Measurements from ENCODE around the gene HIRA.

HIRA gene

GRCh38 chr22:19411690-19412045 is 19.9 kb downstream of the HIRA start:
- WGBS, 2 donors (ENCODE audit: extremely low coverage in 2 of 2, insufficient read length in 2 of 2, insufficient replicate concordance in 1 of 2): no CpG with 5 or more reads among the region's 1 CpG
- no peak overlapping the region for H4K8ac ChIP-seq (ENCODE audit: low read depth, low read length)
- DNase-seq (ENCODE audit: low spot score): no peak
- no peak overlapping the region for H3K14ac ChIP-seq (ENCODE audit: low read length)
- peaks cover 8% of the 10 kb centered on the region for H3K79me1 ChIP-seq (ENCODE audit: low read depth, low read length)
- H3K4me1 ChIP-seq (ENCODE audit: control insufficient read depth in 2 of 2, insufficient read depth in 1 of 2, low read depth in 1 of 2, low read length in 2 of 2): no peaks in the 10 kb centered on the region
- no peak overlapping the region for H3K18ac ChIP-seq (ENCODE audit: low read length)
- H2BK15ac ChIP-seq (ENCODE audit: low read length): no peak overlapping the region
- H2BK120ac ChIP-seq (ENCODE audit: low read depth, low read length): no peak overlapping the region
- no peak overlapping the region for H3K4ac ChIP-seq (ENCODE audit: low read length)
- no peak overlapping the region for H2AFZ ChIP-seq (ENCODE audit: low read length)
- no peaks in the 10 kb centered on the region for H3K27me3 ChIP-seq (ENCODE audit: control insufficient read depth in 3 of 3, insufficient read depth in 3 of 3, low read depth in 1 of 3, low read length in 3 of 3)
- no peak overlapping the region for H2BK5ac ChIP-seq (ENCODE audit: low read length)
- H3K23ac ChIP-seq (ENCODE audit: low read depth, low read length, poor library complexity): no peak overlapping the region
- peaks cover 22 to 56% of the 10 kb centered on the region in 2 donors for H3K36me3 ChIP-seq (replicated peaks in 1 of 2; ENCODE audit: control insufficient read depth in 2 of 2, insufficient read depth in 2 of 2, low read length in 2 of 2)
- H3K4me2 ChIP-seq (ENCODE audit: insufficient read depth, low read length, poor library complexity, severe bottlenecking): no peak overlapping the region
- no peak overlapping the region for H3K4me3 ChIP-seq (ENCODE audit: low read length in 2 of 2)
- no peak overlapping the region for H2BK12ac ChIP-seq (ENCODE audit: low read length)
- H3K27ac ChIP-seq (replicated peaks; ENCODE audit: low read length): no peak overlapping the region
- H3K9me3 ChIP-seq (replicated peaks in 1 of 2; ENCODE audit: control insufficient read depth in 2 of 2, insufficient read depth in 1 of 2, low read depth in 1 of 2, low read length in 2 of 2): peaks cover 0 to 4% of the 10 kb centered on the region in 2 donors
- no peak overlapping the region for H3K9ac ChIP-seq (ENCODE audit: low read depth, low read length, poor library complexity)
- H2AK5ac ChIP-seq (ENCODE audit: low read depth, low read length): no peak overlapping the region
- H4K91ac ChIP-seq (ENCODE audit: low read depth, low read length, poor library complexity): no peak overlapping the region

GRCh38 chr22:19410941-19411689 is 20.4 kb downstream of the HIRA start:
- H3K14ac ChIP-seq (ENCODE audit: low read length): no peak overlapping the region
- H3K4me1 ChIP-seq (ENCODE audit: control insufficient read depth in 2 of 2, insufficient read depth in 1 of 2, low read depth in 1 of 2, low read length in 2 of 2): no peaks in the 10 kb centered on the region
- no CpG with 5 or more reads among the region's 6 CpGs for WGBS, 2 donors (ENCODE audit: extremely low coverage in 2 of 2, insufficient read length in 2 of 2, insufficient replicate concordance in 1 of 2)
- no peak overlapping the region for H2BK15ac ChIP-seq (ENCODE audit: low read length)
- H4K91ac ChIP-seq (ENCODE audit: low read depth, low read length, poor library complexity): no peak overlapping the region
- no peak overlapping the region for H3K18ac ChIP-seq (ENCODE audit: low read length)
- H2AFZ ChIP-seq (ENCODE audit: low read length): no peak overlapping the region
- no peak overlapping the region for H2BK5ac ChIP-seq (ENCODE audit: low read length)
- H3K4me2 ChIP-seq (ENCODE audit: insufficient read depth, low read length, poor library complexity, severe bottlenecking): no peak overlapping the region
- no peak overlapping the region for H3K23ac ChIP-seq (ENCODE audit: low read depth, low read length, poor library complexity)
- no peak overlapping the region for H3K9ac ChIP-seq (ENCODE audit: low read depth, low read length, poor library complexity)
- H3K4me3 ChIP-seq (ENCODE audit: low read length in 2 of 2): no peak overlapping the region
- H4K8ac ChIP-seq (ENCODE audit: low read depth, low read length): no peak overlapping the region
- H2AK5ac ChIP-seq (ENCODE audit: low read depth, low read length): no peak overlapping the region
- no peaks in the 10 kb centered on the region for H3K27me3 ChIP-seq (ENCODE audit: control insufficient read depth in 3 of 3, insufficient read depth in 3 of 3, low read depth in 1 of 3, low read length in 3 of 3)
- no peak overlapping the region for H3K27ac ChIP-seq (replicated peaks; ENCODE audit: low read length)
- H3K79me1 ChIP-seq (ENCODE audit: low read depth, low read length): peaks cover 8% of the 10 kb centered on the region
- H2BK12ac ChIP-seq (ENCODE audit: low read length): no peak overlapping the region
- no peak overlapping the region for H3K4ac ChIP-seq (ENCODE audit: low read length)
- peaks cover 26 to 60% of the 10 kb centered on the region in 2 donors for H3K36me3 ChIP-seq (replicated peaks in 1 of 2; ENCODE audit: control insufficient read depth in 2 of 2, insufficient read depth in 2 of 2, low read length in 2 of 2)
- no peaks in the 10 kb centered on the region for H3K9me3 ChIP-seq (replicated peaks in 1 of 2; ENCODE audit: control insufficient read depth in 2 of 2, insufficient read depth in 1 of 2, low read depth in 1 of 2, low read length in 2 of 2)
- no peak for DNase-seq (ENCODE audit: low spot score)
- no peak overlapping the region for H2BK120ac ChIP-seq (ENCODE audit: low read depth, low read length)

- no peak overlapping the region for H2AK5ac ChIP-seq (ENCODE audit: low read depth, low read length)
- H3K14ac ChIP-seq (ENCODE audit: low read length): no peak overlapping the region
- H2BK12ac ChIP-seq (ENCODE audit: low read length): no peak overlapping the region
- H2BK15ac ChIP-seq (ENCODE audit: low read length): no peak overlapping the region
- no peak overlapping the region for H2AFZ ChIP-seq (ENCODE audit: low read length)
- no peaks in the 10 kb centered on the region for H3K4me1 ChIP-seq (ENCODE audit: control insufficient read depth in 2 of 2, insufficient read depth in 1 of 2, low read depth in 1 of 2, low read length in 2 of 2)
- H3K27ac ChIP-seq (replicated peaks; ENCODE audit: low read length): no peak overlapping the region
- peaks cover 34 to 90% of the 10 kb centered on the region in 2 donors for H3K36me3 ChIP-seq (replicated peaks in 1 of 2; ENCODE audit: control insufficient read depth in 2 of 2, insufficient read depth in 2 of 2, low read length in 2 of 2)
- H2BK120ac ChIP-seq (ENCODE audit: low read depth, low read length): no peak overlapping the region
- no peaks in the 10 kb centered on the region for H3K9me3 ChIP-seq (replicated peaks in 1 of 2; ENCODE audit: control insufficient read depth in 2 of 2, insufficient read depth in 1 of 2, low read depth in 1 of 2, low read length in 2 of 2)
- H3K4me3 ChIP-seq (ENCODE audit: low read length in 2 of 2): no peak overlapping the region
- no peak overlapping the region for H2BK5ac ChIP-seq (ENCODE audit: low read length)
- H3K79me1 ChIP-seq (ENCODE audit: low read depth, low read length): peaks cover 3% of the 10 kb centered on the region
- no peak for DNase-seq (ENCODE audit: low spot score)
- no peak overlapping the region for H4K8ac ChIP-seq (ENCODE audit: low read depth, low read length)
- H3K4me2 ChIP-seq (ENCODE audit: insufficient read depth, low read length, poor library complexity, severe bottlenecking): no peak overlapping the region
- H3K18ac ChIP-seq (ENCODE audit: low read length): no peak overlapping the region
- whole genome bisulfite sequencing, 2 donors (ENCODE audit: extremely low coverage in 2 of 2, insufficient read length in 2 of 2, insufficient replicate concordance in 1 of 2): no CpG with 5 or more reads among the region's 16 CpGs
- H4K91ac ChIP-seq (ENCODE audit: low read depth, low read length, poor library complexity): no peak overlapping the region
- no peak overlapping the region for H3K23ac ChIP-seq (ENCODE audit: low read depth, low read length, poor library complexity)
- no peak overlapping the region for H3K9ac ChIP-seq (ENCODE audit: low read depth, low read length, poor library complexity)
- H3K4ac ChIP-seq (ENCODE audit: low read length): no peak overlapping the region
- H3K27me3 ChIP-seq (ENCODE audit: control insufficient read depth in 3 of 3, insufficient read depth in 3 of 3, low read depth in 1 of 3, low read length in 3 of 3): no peaks in the 10 kb centered on the region
Observed at GRCh38 chr22:19407649-19408606, 23.6 kb downstream of the HIRA start.

DNA sequence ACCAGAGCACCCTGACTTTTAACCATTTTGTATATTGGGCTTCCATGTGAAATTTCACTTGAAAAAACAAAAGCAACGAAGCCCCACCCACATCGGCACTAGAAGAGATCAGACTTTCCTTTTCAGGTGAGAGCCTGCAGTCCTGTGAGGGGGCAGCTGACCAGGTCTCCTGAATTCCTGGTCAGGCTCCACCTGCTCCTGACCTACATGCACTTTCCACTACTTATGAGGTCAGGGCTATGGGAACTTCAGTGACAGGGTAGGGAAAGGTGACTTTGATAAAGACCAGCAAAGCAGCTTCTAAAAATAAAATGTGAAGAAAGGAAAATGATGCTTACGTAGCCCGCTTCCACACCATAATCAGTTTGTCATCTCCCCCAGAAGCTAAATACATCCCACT is 24.7 kb downstream of the HIRA start:
- H3K4me1 ChIP-seq (ENCODE audit: control insufficient read depth in 2 of 2, insufficient read depth in 1 of 2, low read depth in 1 of 2, low read length in 2 of 2): no peaks in the 10 kb centered on the region
- no peak overlapping the region for H4K91ac ChIP-seq (ENCODE audit: low read depth, low read length, poor library complexity)
- DNase-seq (ENCODE audit: low spot score): no peak
- H2BK12ac ChIP-seq (ENCODE audit: low read length): no peak overlapping the region
- H2BK5ac ChIP-seq (ENCODE audit: low read length): no peak overlapping the region
- H3K4me2 ChIP-seq (ENCODE audit: insufficient read depth, low read length, poor library complexity, severe bottlenecking): no peak overlapping the region
- H3K36me3 ChIP-seq (replicated peaks in 1 of 2; ENCODE audit: control insufficient read depth in 2 of 2, insufficient read depth in 2 of 2, low read length in 2 of 2): peaks cover 36 to 96% of the 10 kb centered on the region in 2 donors
- no peak overlapping the region for H3K4ac ChIP-seq (ENCODE audit: low read length)
- H2AK5ac ChIP-seq (ENCODE audit: low read depth, low read length): no peak overlapping the region
- H3K18ac ChIP-seq (ENCODE audit: low read length): no peak overlapping the region
- no peak overlapping the region for H3K4me3 ChIP-seq (ENCODE audit: low read length in 2 of 2)
- no peak overlapping the region for H3K14ac ChIP-seq (ENCODE audit: low read length)
- no peak overlapping the region for H4K8ac ChIP-seq (ENCODE audit: low read depth, low read length)
- H3K23ac ChIP-seq (ENCODE audit: low read depth, low read length, poor library complexity): no peak overlapping the region
- no peaks in the 10 kb centered on the region for H3K79me1 ChIP-seq (ENCODE audit: low read depth, low read length)
- H3K27ac ChIP-seq (replicated peaks; ENCODE audit: low read length): no peak overlapping the region
- H2BK15ac ChIP-seq (ENCODE audit: low read length): no peak overlapping the region
- no CpG with 5 or more reads among the region's 4 CpGs for WGBS, 2 donors (ENCODE audit: extremely low coverage in 2 of 2, insufficient read length in 2 of 2, insufficient replicate concordance in 1 of 2)
- H3K9me3 ChIP-seq (replicated peaks in 1 of 2; ENCODE audit: control insufficient read depth in 2 of 2, insufficient read depth in 1 of 2, low read depth in 1 of 2, low read length in 2 of 2): no peaks in the 10 kb centered on the region
- H2BK120ac ChIP-seq (ENCODE audit: low read depth, low read length): no peak overlapping the region
- H2AFZ ChIP-seq (ENCODE audit: low read length): no peak overlapping the region
- no peaks in the 10 kb centered on the region for H3K27me3 ChIP-seq (ENCODE audit: control insufficient read depth in 3 of 3, insufficient read depth in 3 of 3, low read depth in 1 of 3, low read length in 3 of 3)
- H3K9ac ChIP-seq (ENCODE audit: low read depth, low read length, poor library complexity): no peak overlapping the region

Measured in neuronal stem cell (in vitro differentiated cells).